ENCODE results near the gene ACTMAP. TPM values are rescaled to one million over a fixed set of nuclear protein-coding genes. Genes with fewer than 3 reads are reported as not detected.

ACTMAP gene
- total RNA-seq, result 10 to 100 TPM in 2 of 6 experiments, 1 to 10 TPM in 4; 2.9 to 11.2 (median 4.4) TPM
- long read RNA-seq, result 0 reads

GRCh38 chr19:40750058-40750873 lies at the start of gene ACTMAP:
Gene ACTMAP, minus strand, starts transcription at chr19:40750477. Its CDS starts 674 bp downstream, at chr19:40749803.
- peak; percentile 86 to 94 (median 90) for ATAC-seq
- Histone ChIP-seq H3K27ac (peak within 1 kb of the TSS; percentile 89 to 92 (median 89)), H3K4me3 (peak within 1 kb of the TSS; percentile 59 to 73 (median 66)), H3K4me1 (peaks cover 0 to 42% (median 14%) of the 10 kb centered on the region in 4 donors), H3K27me3 (no peaks in the 10 kb centered on the region), H3K9me3 (no peaks in the 10 kb centered on the region), H3K36me3 (no peaks in the 10 kb centered on the region)
- WGBS (ENCODE audit: insufficient coverage, low coverage, low lambda C conversion rate, missing lambda C conversion rate), result under 1% methylated on average over 38 of the region's 43 CpGs
- TF ChIP-seq CTCF (IDR thresholded peaks at IDR 0.05) (no peak), POLR2A (IDR thresholded peaks at IDR 0.05) (peak; percentile 59)
- intact Hi-C loops (cut with DNase I), result no loop called here
- DNase-seq, result peak; percentile 99 to 100 (median 100)

GRCh38 chr19:40799558-40800338 lies 49.5 kb upstream of the ACTMAP start:
- ATAC-seq (peak in 3 of 4 donors; percentile 2 to 11 (median 5)), DNase-seq (peak; percentile 70 to 79 (median 75))
- no peak for TF ChIP-seq CTCF (IDR thresholded peaks at IDR 0.05)
- no peak for TF ChIP-seq POLR2A (IDR thresholded peaks at IDR 0.05)
- peak overlapping the region; percentile 77 to 92 (median 80) for H3K27ac ChIP-seq
- peaks cover 0 to 47% (median 19%) of the 10 kb centered on the region in 4 donors for H3K4me1 ChIP-seq
- H3K36me3 ChIP-seq, result peaks cover 0 to 7% (median 0%) of the 10 kb centered on the region in 4 donors
- intact Hi-C loops (cut with DNase I), result loop anchor here in 1 of 2 donors (10.0 kb wide), 1 partner anchor 135 kb away; no protein-coding TSS in a partner anchor
- peak overlapping the region; percentile 83 to 93 (median 89) for H3K4me3 ChIP-seq
- WGBS (ENCODE audit: insufficient coverage, low coverage, low lambda C conversion rate, missing lambda C conversion rate), result 5% methylated on average over 24 of the region's 40 CpGs
- no peaks in the 10 kb centered on the region for H3K27me3 ChIP-seq
- no peaks in the 10 kb centered on the region for H3K9me3 ChIP-seq

- TF ChIP-seq POLR2A (IDR thresholded peaks at IDR 0.05) (peak; percentile 58), CTCF (IDR thresholded peaks at IDR 0.05) (no peak)
- no peaks in the 10 kb centered on the region for H3K9me3 ChIP-seq
- intact Hi-C loops (cut with DNase I), result no loop called here
- peaks cover 0 to 39% (median 15%) of the 10 kb centered on the region in 4 donors for H3K4me1 ChIP-seq
- H3K36me3 ChIP-seq, result peaks cover 0 to 7% (median 0%) of the 10 kb centered on the region in 4 donors
- WGBS (ENCODE audit: insufficient coverage, low coverage, low lambda C conversion rate, missing lambda C conversion rate), result 0% methylated on average over 20 of the region's 110 CpGs
- H3K27ac ChIP-seq, result peak within 1 kb of the TSS; percentile 77 to 92 (median 80)
- peak; percentile 100 for DNase-seq
- peak within 1 kb of the TSS; percentile 83 to 93 (median 89) for H3K4me3 ChIP-seq
- ATAC-seq, result peak; percentile 85 to 87 (median 86)
- no peaks in the 10 kb centered on the region for H3K27me3 ChIP-seq
Measured at GRCh38 chr19:40798683-40799557, 48.6 kb upstream of the ACTMAP start, which contains the start of gene EGLN2. Gene EGLN2, plus strand, starts transcription at chr19:40799191. Its CDS starts 1,382 bp downstream, at chr19:40800573.
